GM21447 (cell line): ENCODE measurements around the gene PTCH1.
A peak's percentile ranks its signal among the peaks of the same experiment; 100 is the strongest.

Source experiments
- ATAC-seq: cut with Tn5 transposase; IDR thresholded peaks from one replicate; pipeline ENCODE4 v1.9.1; 2021; ENCODE audit not compliant: unreplicated experiment

The PTCH1 gene

DNA sequence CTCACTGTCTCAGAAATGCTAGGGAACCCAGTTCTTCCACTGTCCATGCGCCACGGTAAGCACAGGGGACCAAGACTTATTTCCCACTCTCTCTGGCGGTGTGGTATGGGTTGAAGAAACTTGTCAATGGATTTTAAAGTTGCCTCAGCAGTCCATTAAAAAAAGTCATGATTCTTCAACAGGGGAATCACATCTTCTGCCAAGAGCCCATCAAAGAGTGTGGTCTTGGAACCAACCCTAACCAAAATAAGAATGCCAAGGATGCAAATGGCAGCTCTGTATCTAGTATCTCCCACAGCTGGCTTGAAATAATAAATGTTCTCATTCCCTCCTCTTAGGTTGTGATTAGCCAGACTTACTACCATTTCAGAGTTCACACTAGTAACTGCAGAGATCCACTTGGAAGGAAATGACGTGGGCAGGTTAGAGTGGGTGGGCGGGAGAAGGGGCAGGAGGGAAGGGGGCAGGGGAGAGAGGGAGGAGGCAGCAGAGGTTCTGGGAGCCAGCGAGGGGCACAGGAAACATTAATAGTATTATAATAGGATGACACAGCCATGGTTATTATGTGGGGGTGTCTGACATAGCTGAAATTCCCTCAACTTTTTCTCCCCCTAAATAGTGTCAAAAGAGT is 17.6 kb downstream of the PTCH1 start:
- no peak for ATAC-seq

DNA sequence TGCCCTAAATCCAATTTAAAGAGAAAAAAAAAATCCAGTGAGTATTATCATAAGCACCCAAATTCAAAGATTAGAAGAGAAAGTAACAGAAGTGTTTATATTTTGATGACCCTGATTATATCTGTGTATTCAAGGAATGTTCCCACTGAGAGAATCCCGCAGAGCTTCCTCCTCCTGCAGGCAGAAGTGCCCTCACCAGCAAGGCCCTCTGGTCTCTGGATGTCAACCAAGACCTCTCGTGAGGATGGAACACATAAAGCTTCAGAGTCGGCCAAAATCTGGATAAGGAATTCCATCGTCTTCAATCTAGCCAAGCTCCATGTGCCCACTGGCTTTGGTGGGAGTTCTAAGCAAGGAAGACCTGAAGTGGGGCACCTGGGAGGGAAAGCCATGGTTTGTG is 18.1 kb downstream of the PTCH1 start:
- no peak for ATAC-seq

DNA sequence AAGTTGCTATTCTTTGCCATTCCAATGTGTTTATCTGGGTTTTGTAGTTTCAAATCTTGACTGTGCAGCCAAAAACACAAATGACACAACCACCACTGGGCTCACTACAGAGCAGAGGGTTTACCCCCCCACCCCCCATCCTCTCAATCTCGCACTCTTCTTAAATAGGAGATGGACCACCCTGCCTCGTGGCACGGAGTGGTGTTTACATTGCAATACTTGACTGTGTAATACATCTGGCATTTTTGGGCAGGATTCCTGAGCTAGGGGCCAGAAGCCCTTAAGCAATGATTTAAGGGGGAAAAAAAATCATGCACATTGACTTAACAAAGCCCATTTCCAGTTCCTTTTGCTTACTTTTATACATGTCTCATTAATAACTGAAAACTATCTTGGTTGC is 19.0 kb downstream of the PTCH1 start:
- no peak for ATAC-seq

DNA sequence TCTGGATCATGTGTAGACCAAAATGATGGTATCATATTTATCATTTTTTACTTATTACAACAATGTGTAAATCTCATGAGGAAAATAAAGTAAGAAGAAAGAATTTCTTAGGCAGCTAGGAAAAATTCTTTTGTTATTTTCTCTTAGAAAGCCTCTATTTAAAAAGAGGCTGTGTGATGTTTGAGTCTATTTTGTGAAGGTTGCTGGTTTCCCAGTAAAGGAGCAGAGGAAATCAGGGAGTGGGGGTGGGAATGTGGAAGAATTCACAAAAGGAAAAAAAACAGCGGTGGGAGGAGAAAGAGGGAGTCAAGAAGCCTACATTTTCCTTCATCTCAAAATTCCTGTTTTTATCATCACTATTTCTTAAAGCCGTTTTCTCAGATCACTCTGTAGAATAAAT is 20.1 kb downstream of the PTCH1 start:
- no peak for ATAC-seq

DNA sequence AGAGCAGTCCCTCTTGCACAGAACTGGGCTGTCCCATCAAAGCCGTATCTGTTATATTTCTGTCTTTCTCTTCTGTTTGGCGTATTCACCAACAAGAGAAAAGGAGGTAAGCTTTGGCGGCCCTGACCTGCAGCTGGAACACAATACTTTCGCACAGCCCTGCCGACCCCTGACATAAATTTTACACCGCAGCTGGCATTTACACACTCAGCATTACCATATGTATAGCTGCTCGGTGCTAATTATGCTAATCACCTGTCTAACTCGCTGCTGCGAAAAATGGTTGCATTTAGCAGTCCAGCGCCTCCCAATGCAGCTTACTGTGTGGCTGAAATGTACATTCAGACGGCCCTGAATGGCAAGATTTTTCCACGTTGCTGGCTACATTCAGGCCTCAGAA is 20.8 kb downstream of the PTCH1 start:
- ATAC-seq: no peak

DNA sequence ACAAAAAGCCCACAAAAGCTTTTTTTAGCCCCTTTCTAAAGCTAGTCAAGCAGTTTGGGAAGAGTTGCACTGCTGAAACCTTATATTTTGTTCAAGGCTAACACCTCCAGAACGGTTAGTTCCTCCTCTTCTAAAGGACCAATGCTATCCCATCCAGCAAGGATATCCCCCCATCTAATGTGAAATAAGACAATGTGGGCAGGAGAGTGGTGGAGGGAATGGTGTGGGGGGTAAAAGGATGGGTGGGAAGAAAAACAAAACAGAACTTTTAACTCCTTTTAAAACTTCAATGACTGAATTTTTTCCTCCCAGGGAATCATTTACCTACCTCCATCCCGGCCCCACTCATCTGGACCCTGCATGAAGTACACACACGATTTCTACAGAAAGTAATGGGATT is 21.2 kb downstream of the PTCH1 start:
- ATAC-seq: no peak

DNA sequence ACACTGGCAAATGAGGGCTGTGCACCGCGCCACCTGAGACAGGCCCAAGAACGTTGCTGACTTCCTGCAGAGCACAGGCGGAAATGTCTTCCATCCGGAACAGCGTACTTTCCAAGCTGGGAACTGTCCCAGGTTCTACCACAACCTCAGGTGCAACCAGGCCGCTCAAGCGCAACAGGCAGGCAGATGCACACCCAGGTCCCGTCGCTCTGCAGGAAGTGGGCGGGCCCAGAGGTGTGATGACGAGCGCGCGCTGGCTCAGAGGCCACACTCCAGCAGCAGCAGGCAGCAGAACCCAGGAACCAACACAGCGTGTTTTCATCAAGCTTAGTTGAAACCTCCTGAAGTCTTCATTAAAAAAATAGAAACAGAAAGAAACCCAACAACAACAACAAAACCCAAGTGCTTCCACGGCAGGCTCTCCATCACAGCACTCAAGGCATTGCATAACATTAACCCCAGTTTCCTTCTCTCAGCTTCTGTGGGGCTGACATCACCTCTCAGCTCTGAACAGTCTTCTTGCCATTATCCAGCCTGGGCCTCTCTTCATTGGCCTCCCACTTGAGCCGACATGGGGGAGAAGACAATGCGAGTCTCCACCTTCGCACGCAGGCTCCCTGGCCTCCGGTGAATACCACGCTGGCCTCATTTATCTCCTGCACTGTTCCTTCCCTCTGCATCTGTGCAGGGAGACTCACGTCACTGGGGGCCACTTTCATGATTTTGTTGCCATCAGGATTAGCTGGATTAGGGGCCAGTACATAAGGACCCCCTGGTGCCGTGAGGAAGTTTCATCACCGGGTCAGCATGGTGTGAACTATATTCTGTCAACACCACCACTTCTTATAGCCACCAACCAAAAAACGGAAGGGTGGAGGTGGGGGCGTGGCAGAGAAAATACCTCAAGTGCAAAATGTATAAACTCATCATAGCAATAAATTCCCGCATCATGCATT is 22.1 kb downstream of the PTCH1 start:
- peak; percentile 94 for ATAC-seq

DNA sequence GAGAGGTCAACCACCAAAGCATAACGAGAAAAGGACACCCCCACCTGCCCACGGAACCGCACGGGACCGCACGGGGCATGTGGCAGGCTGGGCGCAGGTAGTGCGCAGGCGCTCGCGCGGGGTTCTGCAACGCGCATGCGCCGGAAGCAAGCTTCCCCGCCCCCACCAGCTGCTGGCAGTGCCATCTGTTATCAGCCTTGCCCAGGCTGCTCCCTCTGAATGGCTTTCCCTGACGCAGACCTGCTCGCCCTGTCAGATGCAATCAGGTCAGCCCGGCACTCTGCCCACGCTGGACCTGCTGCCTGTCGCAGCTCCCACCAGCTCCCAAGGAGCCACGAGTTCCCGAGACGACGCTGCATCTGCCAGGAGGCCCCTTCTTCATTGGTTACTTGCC is 22.8 kb downstream of the PTCH1 start:
- no peak for ATAC-seq

DNA sequence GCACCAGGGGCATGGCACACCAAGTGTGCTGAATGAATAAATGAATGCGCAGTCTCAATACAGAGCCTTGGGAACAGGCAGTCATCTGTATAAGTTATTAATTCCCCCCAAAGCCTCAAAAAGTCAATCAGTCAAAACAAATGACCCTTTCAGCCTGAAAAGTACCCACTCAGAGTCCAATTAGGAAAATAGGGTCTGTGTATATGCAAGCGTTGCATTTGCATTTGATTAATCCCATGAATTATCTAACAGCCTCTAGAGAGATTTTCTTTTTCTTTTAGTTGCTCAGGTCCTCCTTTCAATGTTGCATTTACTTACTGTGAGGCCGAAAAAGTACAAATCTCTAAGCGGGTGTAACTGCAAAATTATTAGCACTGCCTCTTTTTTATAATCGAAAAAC is 23.4 kb downstream of the PTCH1 start:
- ATAC-seq: no peak

DNA sequence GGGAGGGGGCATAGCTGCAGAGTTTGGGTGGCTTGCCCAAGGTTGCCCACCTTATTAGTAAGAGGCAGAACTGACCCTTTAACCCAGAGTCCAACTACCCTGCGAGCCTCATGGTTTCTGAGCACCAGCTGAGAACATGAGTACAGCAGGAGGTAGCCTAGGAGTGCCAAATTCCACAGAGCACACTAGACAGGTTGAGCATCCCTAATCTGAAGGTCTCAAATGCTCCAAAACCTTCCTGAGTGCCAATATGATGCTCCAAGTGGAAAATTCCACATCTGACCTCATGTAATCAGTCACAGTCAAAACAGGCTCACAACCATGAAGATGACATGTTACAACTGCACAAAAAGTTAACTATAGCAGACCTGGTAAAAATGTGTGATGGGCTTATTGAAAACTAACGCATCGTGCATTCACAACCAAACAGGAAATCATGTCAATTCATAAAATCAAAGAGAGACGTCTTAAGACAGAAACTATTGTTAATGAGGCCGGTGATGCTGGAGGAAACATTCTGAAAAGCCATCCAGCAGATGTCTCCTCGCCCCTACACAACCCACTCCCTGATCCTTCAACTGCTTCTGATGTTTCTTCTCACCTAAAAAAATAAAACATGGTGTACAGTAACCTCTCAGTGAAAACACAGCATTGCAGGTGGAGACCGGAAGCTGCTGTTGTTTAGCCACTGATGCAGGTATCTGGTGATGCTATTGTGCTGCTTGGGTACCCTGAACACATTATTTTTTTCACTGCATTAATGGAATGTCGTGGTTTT is 25.0 kb downstream of the PTCH1 start:
- ATAC-seq: no peak

DNA sequence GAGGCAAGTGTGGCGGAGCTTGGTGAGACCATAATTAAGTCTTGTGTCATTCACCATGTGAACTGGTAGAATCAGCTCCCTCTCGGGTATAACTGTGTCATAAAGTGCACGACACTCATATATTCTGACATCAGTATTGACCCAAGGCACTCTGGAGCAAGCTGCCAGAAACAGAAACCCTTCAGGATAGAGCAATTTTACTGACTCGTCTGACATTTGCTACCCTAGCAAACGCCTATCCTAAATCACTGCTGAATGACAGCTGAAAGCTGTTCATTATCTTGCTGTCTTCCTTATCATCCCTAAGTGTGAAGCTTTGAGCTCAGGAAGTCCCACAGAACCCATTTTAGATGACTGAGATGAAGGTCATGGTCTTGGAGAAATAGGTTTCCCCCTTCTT is 27.8 kb downstream of the PTCH1 start:
- no peak for ATAC-seq

DNA sequence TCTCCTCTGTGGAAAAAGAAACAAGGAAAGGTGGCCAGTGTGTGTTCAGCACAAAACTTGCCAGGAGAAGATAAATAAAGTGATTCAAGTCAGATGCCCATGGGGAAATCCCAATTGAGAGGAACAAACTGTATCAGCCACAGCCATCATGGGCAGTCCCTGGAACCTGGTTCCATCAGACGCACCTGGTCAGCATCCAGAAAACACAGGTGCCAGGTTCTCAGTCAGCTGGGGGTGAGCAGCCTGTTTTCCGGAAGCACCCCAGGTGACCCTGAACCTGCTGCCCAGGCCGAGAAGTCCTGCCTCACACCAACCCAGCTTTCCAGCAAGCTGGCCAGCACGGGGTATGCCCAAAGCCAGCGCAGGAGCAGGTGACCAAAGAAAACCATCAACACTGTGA is 30.5 kb downstream of the PTCH1 start:
- no peak for ATAC-seq

DNA sequence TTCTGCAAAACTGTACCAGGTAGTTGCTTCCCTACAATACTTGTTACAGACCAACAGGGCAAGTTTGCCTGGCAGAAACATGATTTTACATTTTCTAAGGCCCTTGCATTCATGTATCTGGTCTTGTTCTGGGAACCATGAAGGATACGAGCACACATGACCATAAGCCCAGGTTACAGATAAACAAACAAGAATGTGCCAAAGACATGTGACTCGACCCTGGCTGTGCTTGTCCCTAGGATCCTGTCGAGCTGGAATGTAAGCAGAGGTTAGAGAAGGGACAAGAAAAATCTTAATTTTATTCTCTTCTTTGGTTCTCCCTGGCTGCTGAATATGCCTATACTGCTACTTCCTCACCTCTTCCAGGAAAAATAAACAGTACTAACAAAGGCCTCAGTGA is 32.5 kb downstream of the PTCH1 start:
- ATAC-seq: no peak

DNA sequence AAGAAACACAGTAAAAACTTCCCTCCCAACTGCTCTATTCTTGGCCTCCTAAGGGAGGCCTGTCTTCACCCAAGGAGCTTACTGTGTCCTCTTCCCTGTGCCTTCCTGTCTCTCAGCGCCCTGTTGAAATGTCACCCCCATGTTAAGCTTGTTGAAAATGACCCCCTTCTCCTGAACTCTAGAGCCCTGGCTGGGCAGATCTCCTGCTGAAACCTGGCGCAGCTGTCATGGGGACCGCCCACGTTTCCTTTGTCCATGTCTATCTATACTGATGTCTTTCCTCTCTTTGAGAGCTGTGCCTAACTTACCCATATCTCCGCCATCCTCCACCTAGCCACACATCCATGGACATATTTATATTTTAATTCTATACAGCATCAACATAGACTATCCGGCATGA is 33.3 kb downstream of the PTCH1 start:
- ATAC-seq: no peak

DNA sequence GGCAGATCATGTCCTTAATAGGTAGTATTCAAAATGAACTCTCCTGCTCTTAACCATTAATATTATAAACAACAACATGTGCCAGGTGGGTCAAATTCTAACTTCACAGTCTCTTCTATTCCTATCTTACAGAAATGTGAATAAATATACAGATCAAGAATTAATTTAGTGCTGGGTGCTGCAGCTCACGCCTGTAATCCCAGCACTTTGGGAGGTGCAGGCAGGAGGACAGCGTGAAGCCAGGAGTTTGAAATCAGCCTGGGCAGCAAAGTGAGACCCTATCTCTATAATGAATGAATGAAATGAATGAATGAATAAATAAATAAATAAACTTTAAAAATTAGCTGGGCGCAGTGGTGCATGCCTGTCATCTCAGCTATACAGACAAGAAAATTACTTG is 34.1 kb downstream of the PTCH1 start:
- no peak for ATAC-seq

DNA sequence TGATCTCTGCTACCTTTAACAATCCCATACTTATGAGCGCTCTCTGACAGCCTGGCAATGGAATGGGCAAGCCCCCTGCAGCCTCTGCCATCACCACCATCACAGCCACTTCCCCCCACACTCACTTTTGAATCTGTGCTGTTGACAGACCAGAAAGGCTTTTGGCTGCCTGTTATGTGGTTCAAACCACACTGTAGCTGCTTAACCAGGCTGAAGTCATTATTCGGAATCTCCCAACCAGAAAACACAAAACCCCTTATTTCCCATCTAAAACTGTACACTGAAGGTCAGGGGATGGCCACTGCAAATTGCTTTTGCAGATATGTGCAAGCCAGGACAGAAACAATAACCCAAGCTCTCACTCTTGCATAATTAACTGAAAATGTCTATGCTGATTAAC is 35.8 kb downstream of the PTCH1 start:
- no peak for ATAC-seq

DNA sequence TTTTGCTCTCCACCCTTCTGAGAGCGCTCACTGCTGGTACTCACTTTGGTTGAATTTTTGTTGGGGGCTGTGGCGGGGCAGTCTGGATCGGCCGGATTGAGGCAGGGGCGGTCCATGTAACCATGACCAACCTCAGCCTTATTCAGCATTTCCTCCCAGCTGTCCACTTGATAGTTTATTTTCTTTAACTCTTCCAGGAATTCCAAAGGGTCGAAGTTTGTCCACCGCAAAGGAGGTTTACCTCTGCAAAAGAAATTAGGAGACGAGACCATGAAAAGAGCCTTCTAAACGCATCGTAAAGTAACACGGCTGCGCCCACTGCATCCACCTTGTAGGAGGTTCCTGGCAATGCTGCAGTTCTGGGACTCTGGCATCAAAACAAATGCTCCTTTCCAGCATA is 36.4 kb downstream of the PTCH1 start:
- ATAC-seq: no peak

DNA sequence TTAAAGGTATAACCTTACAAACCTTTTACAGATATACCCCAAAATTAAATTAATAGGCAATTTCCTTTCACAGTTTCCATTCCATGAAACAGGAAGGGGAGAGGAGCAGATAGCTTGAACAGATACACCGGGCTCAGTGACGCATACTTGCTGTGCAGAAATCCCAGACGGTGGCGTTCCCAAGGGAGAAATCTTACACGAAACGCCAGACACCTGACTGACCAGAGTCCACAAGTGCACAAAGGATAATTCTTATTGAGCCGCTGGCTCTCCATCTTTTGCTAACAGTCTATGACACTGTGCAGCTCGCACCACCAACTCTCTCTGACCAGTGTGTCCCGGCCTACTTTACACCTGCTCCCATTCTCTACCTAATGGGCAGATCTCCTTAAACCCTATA is 37.4 kb downstream of the PTCH1 start:
- ATAC-seq: no peak

DNA sequence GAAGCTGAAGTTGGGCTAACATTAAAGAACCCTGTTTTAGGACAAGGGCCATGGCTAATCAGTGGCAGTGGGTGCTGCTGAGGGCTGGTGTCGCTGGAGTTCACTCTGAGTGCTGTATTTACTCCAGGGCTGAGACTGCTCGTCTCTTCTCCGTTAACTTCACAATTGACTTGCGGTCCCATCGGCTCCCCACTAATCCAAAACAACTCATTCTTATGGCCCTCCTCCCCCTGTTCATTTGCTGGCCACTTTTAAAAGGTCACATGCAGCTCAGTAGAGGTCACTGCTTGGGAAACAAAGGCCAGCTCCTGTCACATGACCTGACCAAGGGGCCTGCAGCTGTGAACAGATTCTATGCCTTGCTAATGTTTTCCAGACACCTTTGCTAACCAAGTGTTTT is 38.4 kb downstream of the PTCH1 start:
- ATAC-seq: no peak

DNA sequence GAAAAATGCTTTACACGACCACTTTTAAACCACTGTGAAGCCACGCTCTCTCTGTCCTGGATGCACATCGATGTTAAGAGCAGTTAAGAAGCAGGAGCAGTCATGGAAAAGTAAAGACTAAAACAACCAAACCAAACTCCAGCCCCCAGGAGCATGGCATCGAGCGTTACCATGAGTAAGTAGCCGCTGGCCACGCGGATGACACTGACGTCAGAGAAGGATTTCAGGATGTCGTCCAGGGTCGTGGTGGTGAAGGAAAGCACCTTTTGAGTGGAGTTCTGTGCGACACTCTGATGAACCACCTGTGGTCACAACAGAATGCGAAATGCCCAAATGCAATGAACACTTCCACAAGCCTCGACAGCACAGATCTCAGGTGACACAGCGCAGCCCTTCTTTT is 38.9 kb downstream of the PTCH1 start:
- no peak for ATAC-seq

DNA sequence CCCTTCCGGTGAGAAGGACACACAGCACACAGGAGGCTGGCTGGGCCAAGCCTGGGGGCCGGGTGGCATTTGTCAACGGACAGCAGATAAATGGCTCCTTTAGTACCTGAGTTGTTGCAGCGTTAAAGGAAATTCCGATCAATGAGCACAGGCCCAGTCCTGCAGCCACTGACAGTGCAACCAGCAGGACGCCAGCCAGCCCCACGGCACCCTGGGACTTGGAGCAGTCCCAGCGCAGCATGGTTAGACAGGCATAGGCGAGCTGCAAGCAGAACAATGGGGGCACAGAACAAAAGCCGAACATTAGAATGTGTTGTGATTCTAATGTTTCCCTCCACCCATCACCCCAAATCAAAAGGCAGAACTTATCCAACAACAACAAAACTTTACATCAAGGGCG is 39.3 kb downstream of the PTCH1 start:
- ATAC-seq: no peak

DNA sequence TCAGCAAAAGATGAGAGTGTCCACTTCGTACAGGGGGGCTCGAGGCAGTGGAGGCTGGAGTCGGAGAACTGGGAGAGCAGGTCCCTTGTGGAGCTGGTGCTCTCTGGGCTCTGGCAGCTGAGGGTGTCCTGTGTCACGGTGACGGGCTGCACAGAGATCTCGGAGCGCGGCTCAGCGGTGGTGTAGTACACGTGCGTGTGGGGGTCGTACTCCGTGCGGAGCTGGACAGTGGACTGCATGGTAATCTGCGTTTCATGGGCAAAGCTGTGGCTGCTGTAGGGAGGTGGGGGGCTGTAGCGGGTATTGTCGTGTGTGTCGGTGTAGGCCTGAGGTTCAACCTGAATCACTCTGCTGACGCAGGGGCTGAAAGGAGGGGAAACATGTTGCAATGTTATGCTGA is 48.0 kb downstream of the PTCH1 start:
- no peak for ATAC-seq
